GM23338 (cell line): ENCODE results near the gene USP21. TPM values are rescaled to one million over a fixed set of nuclear protein-coding genes. Genes with fewer than 3 reads are reported as not detected.

Source experiments
- ATAC-seq: fragments of 200-7000 bp; cut with Tn5 transposase; 3 replicates; pipeline ENCODE4 v1.9.1; 2020
- DNase-seq: peaks from one replicate; pipeline ENCODE4 v3.0.0-alpha.2; 2015; ENCODE audit warnings: low spot score
- H2AFZ ChIP-seq: fragments of 200-600 bp; sonication (generic); 2 replicates; pipeline ENCODE4 v1.8.0; 2016; ENCODE audit warnings: antibody characterized with exemption, mild to moderate bottlenecking, moderate library complexity
- H3F3A ChIP-seq: fragments of 200-600 bp; sonication (generic); replicated peaks from 2 replicates; pipeline ENCODE4 v1.8.0; 2017; ENCODE audit warnings: antibody characterized with exemption, mixed run types, low read depth
- H3K27ac ChIP-seq: fragments of 200-600 bp; sonication (generic); 2 replicates; pipeline ENCODE4 v1.6.1; 2016; ENCODE audit warnings: low read depth
- H3K27me3 ChIP-seq: fragments of 200-600 bp; sonication (generic); 2 replicates; pipeline ENCODE4 v1.8.0; 2016; ENCODE audit warnings: mild to moderate bottlenecking, mixed run types, moderate library complexity; ENCODE audit not compliant: insufficient read depth
- H3K36me3 ChIP-seq: fragments of 200-600 bp; sonication (generic); 2 replicates; pipeline ENCODE4 v1.8.0; 2016; ENCODE audit warnings: mild to moderate bottlenecking; ENCODE audit not compliant: insufficient read depth
- H3K4me1 ChIP-seq: fragments of 200-600 bp; sonication (generic); 2 replicates; pipeline ENCODE4 v1.8.0; 2016; ENCODE audit warnings: mild to moderate bottlenecking, moderate library complexity; ENCODE audit not compliant: insufficient read depth
- H3K4me2 ChIP-seq: fragments of 200-600 bp; sonication (generic); 2 replicates; pipeline ENCODE4 v1.7.1; 2017; ENCODE audit warnings: mixed run types
- H3K4me3 ChIP-seq: fragments of 200-600 bp; sonication (generic); 2 replicates; pipeline ENCODE4 v1.6.1; 2016; ENCODE audit warnings: mixed run types
- H3K79me2 ChIP-seq: fragments of 200-600 bp; sonication (generic); replicated peaks from 2 replicates; pipeline ENCODE4 v1.8.0; 2017; ENCODE audit warnings: mild to moderate bottlenecking; ENCODE audit not compliant: insufficient read depth
- H3K9me2 ChIP-seq: fragments of 200-600 bp; sonication (generic); 2 replicates; pipeline ENCODE4 v1.8.0; 2017; ENCODE audit not compliant: insufficient read depth
- H4K20me1 ChIP-seq: fragments of 200-600 bp; sonication (generic); replicated peaks from 2 replicates; pipeline ENCODE4 v1.8.0; 2017; ENCODE audit warnings: mild to moderate bottlenecking; ENCODE audit not compliant: insufficient read depth
- H3K27ac Mint-ChIP-seq: 2 replicates; pipeline ENCODE4 v1.8.0; 2020; ENCODE audit warnings: inconsistent platforms, mild to moderate bottlenecking, moderate library complexity, mixed read lengths
- H3K27me3 Mint-ChIP-seq: 3 replicates; pipeline ENCODE4 v1.8.0; 2022; ENCODE audit warnings: low read depth, mild to moderate bottlenecking, moderate library complexity, mixed read lengths, inconsistent platforms; ENCODE audit not compliant: insufficient read depth, poor library complexity
- H3K36me3 Mint-ChIP-seq: 3 replicates; pipeline ENCODE4 v1.8.0; 2021; ENCODE audit warnings: low read depth, mild to moderate bottlenecking, inconsistent platforms, moderate library complexity, mixed read lengths
- H3K4me1 Mint-ChIP-seq: 3 replicates; pipeline ENCODE4 v1.8.0; 2020; ENCODE audit warnings: mild to moderate bottlenecking, inconsistent platforms, mixed read lengths
- H3K4me3 Mint-ChIP-seq: 3 replicates; pipeline ENCODE4 v1.8.0; 2021; ENCODE audit warnings: moderate library complexity, mild to moderate bottlenecking, inconsistent platforms, mixed read lengths
- H3K9me3 Mint-ChIP-seq: 3 replicates; pipeline ENCODE4 v1.8.0; 2020; ENCODE audit warnings: moderate library complexity, mild to moderate bottlenecking, inconsistent platforms, mixed read lengths
- CREB1 ChIP-seq: fragments of 250-450 bp; sonication (Bioruptor Pico); IDR thresholded peaks from 2 replicates; pipeline ENCODE4 v1.5.0; 2020; ENCODE audit warnings: low read depth, mild to moderate bottlenecking, moderate library complexity
- JUNB ChIP-seq: IDR thresholded peaks from one replicate; pipeline ENCODE4 v1.6.1; 2016; ENCODE audit warnings: antibody characterized with exemption; ENCODE audit not compliant: unreplicated experiment
- NANOG ChIP-seq: IDR thresholded peaks from 2 replicates; pipeline ENCODE4 v1.6.1; 2016; ENCODE audit warnings: antibody characterized with exemption, borderline replicate concordance
- STAT1 ChIP-seq: IDR thresholded peaks from one replicate; pipeline ENCODE4 v1.6.1; 2016; ENCODE audit warnings: antibody characterized with exemption; ENCODE audit not compliant: unreplicated experiment
- polyA plus RNA-seq: library from polyadenylated mRNA; unstranded; fragments of >200 nt; fragmentation: Nextera tagmentation; extraction: Ambion mirVana; gene quantifications from 2 replicates; pipeline ENCODE4 v1.2.1, GENCODE V29; 2016
- total RNA-seq: library from RNA; depleted of rRNA; stranded (reverse); fragments of >200 nt; shearing (Covaris generic); gene quantifications from 2 replicates; pipeline ENCODE4 v1.2.3, GENCODE V29; 2014
- TF ChIP-seq, protein P1 (sequence below): IDR thresholded peaks from 2 replicates; pipeline ENCODE4 v1.6.1; 2016; ENCODE audit warnings: antibody characterized with exemption
- TF ChIP-seq, protein P2 (sequence below), 2 experiments: fragments of 200-600 bp in 1 of 2; sonication (generic) in 1 of 2; conservative IDR thresholded peaks; 2 replicates each; pipeline versions ENCODE4 v1.5.1 to v1.6.1; 2016 to 2017; ENCODE audit warnings: antibody characterized with exemption in 2 of 2, low read depth in 2 of 2, mild to moderate bottlenecking in 2 of 2, moderate library complexity in 1 of 2

USP21 gene
- total and polyA plus RNA-seq, 2 experiments from 2014 or later, result 17.9 to 25.6 TPM

- H3K4me3 Mint-ChIP-seq, result no peak overlapping the region
- H3K9me2 ChIP-seq, result no peaks in the 10 kb centered on the region
- no peak overlapping the region for H3K4me3 ChIP-seq
- ATAC-seq, result no peak
- no peak overlapping the region for H2AFZ ChIP-seq
- H3K4me1 Mint-ChIP-seq, result peaks cover 18% of the 10 kb centered on the region
- peaks cover 9% of the 10 kb centered on the region; the same call in 1 of the 2 replicates for H4K20me1 ChIP-seq
- H3K27ac Mint-ChIP-seq, result no peak overlapping the region
- no peak for TF ChIP-seq STAT1
- peaks cover 32% of the 10 kb centered on the region for H3K79me2 ChIP-seq
- H3K4me1 ChIP-seq, result peaks cover 7% of the 10 kb centered on the region
- DNase-seq, result no peak
- peaks cover 1% of the 10 kb centered on the region for H3K27me3 Mint-ChIP-seq
- H3K36me3 ChIP-seq, result peaks cover 40% of the 10 kb centered on the region
- no peaks in the 10 kb centered on the region for H3K9me3 Mint-ChIP-seq
- H3K27me3 ChIP-seq, result no peaks in the 10 kb centered on the region
- H3F3A ChIP-seq, result peaks cover 39% of the 10 kb centered on the region
- peaks cover 68% of the 10 kb centered on the region for H3K36me3 Mint-ChIP-seq
- H3K4me2 ChIP-seq, result no peak overlapping the region
- H3K27ac ChIP-seq, result no peak overlapping the region
These were observed 47.3 kb downstream of the USP21 start for GRCh38 chr1:161206411-161207140.

GRCh38 chr1:161207173-161207572, 47.9 kb downstream of the USP21 start:
- H3K4me1 ChIP-seq, result peaks cover 4% of the 10 kb centered on the region; the same call in 1 of the 2 replicates
- TF ChIP-seq JUNB (no peak), NANOG (no peak), STAT1 (no peak)
- H3K27ac ChIP-seq, result no peak overlapping the region
- no peak overlapping the region for H3K4me3 Mint-ChIP-seq
- no peaks in the 10 kb centered on the region for H3K9me3 Mint-ChIP-seq
- H3K27me3 ChIP-seq, result no peaks in the 10 kb centered on the region
- peaks cover 1% of the 10 kb centered on the region for H3K27me3 Mint-ChIP-seq
- no peaks in the 10 kb centered on the region for H3K9me2 ChIP-seq
- ATAC-seq (no peak), DNase-seq (no peak)
- no peak overlapping the region for H3K27ac Mint-ChIP-seq
- no peak overlapping the region for H3K4me3 ChIP-seq
- H2AFZ ChIP-seq, result no peak overlapping the region
- H3K79me2 ChIP-seq, result peaks cover 32% of the 10 kb centered on the region
- H3K36me3 ChIP-seq, result peaks cover 46% of the 10 kb centered on the region
- peaks cover 74% of the 10 kb centered on the region for H3K36me3 Mint-ChIP-seq
- H3K4me2 ChIP-seq, result no peak overlapping the region
- H4K20me1 ChIP-seq, result peaks cover 9% of the 10 kb centered on the region; the same call in 1 of the 2 replicates
- peaks cover 15% of the 10 kb centered on the region for H3K4me1 Mint-ChIP-seq
- peaks cover 41% of the 10 kb centered on the region for H3F3A ChIP-seq

DNA sequence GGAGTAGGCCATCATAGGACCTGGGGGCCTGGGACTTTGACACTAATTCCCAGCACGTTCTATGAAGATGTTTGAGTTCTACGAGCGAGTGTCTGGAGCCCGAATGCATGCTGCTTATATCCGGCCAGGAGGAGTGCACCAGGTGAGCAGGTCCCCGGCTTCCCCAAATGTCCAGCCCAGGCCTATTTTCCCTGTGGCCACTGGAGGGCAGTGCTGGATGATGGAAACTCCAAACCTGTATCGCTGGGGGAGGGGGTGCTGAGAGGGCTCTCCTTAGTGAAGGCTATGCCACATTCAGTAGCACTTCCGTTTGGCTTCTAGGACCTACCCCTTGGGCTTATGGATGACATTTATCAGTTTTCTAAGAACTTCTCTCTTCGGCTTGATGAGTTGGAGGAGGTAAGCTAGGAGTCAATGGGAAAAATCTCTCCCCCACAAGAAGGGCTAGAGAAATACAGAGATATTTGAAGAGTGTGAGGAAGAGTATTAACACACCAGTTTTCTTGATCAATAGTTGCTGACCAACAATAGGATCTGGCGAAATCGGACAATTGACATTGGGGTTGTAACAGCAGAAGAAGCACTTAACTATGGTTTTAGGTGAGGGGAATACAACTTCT, 50.6 kb downstream of the USP21 start:
- Histone ChIP-seq H3K9me2 (no peaks in the 10 kb centered on the region), H3K4me1 (peaks cover 4% of the 10 kb centered on the region; the same call in 1 of the 2 replicates), H3K27ac (peak overlapping the region; percentile 93), H3F3A (peaks cover 41% of the 10 kb centered on the region), H3K79me2 (0 out of 2 replicates have a peak, but pooled peaks cover 7% of the 10 kb centered on the region), H2AFZ (no peak overlapping the region), H3K27me3 (no peaks in the 10 kb centered on the region), H3K36me3 (peaks cover 59% of the 10 kb centered on the region), H4K20me1 (peaks cover 9% of the 10 kb centered on the region; the same call in 1 of the 2 replicates), H3K4me2 (0 out of 2 replicates have a peak overlapping the region, but pooled peaks have one; percentile 11), H3K4me3 (no peak overlapping the region)
- peak; percentile 100 for ATAC-seq
- Mint-ChIP-seq H3K36me3 (peaks cover 84% of the 10 kb centered on the region), H3K4me3 (no peak overlapping the region), H3K9me3 (no peaks in the 10 kb centered on the region), H3K4me1 (peaks cover 8% of the 10 kb centered on the region), H3K27ac (peak overlapping the region; percentile 60), H3K27me3 (peaks cover 4% of the 10 kb centered on the region)
- DNase-seq, result peak; percentile 98
- TF ChIP-seq, protein P1, sequence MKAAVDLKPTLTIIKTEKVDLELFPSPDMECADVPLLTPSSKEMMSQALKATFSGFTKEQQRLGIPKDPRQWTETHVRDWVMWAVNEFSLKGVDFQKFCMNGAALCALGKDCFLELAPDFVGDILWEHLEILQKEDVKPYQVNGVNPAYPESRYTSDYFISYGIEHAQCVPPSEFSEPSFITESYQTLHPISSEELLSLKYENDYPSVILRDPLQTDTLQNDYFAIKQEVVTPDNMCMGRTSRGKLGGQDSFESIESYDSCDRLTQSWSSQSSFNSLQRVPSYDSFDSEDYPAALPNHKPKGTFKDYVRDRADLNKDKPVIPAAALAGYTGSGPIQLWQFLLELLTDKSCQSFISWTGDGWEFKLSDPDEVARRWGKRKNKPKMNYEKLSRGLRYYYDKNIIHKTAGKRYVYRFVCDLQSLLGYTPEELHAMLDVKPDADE, result no peak
- TF ChIP-seq CREB1, result no peak
- TF ChIP-seq, protein P2, sequence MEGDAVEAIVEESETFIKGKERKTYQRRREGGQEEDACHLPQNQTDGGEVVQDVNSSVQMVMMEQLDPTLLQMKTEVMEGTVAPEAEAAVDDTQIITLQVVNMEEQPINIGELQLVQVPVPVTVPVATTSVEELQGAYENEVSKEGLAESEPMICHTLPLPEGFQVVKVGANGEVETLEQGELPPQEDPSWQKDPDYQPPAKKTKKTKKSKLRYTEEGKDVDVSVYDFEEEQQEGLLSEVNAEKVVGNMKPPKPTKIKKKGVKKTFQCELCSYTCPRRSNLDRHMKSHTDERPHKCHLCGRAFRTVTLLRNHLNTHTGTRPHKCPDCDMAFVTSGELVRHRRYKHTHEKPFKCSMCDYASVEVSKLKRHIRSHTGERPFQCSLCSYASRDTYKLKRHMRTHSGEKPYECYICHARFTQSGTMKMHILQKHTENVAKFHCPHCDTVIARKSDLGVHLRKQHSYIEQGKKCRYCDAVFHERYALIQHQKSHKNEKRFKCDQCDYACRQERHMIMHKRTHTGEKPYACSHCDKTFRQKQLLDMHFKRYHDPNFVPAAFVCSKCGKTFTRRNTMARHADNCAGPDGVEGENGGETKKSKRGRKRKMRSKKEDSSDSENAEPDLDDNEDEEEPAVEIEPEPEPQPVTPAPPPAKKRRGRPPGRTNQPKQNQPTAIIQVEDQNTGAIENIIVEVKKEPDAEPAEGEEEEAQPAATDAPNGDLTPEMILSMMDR (conservative IDR thresholded peaks at IDR 0.05; ENCODE audit: low read depth in 2 of 2), result peak; percentile 95 to 97
- TF ChIP-seq JUNB, result no peak
